GM19328 (cell line): ENCODE data around the gene ELL.
"Not testable (repeated sequence)": the region's sequence is repeated elsewhere in the genome, so short reads cannot be mapped to it uniquely, and the experiment has no call there.

ENCODE experiments used
- ATAC-seq: cut with Tn5 transposase; IDR thresholded peaks from one replicate; pipeline ENCODE4 v1.9.1; 2021; ENCODE audit warnings: mild to moderate bottlenecking, moderate library complexity; ENCODE audit not compliant: unreplicated experiment

Gene ELL

GRCh38 chr19:18532168-18532890 is 10.5 kb upstream of the ELL start:
- no peak for ATAC-seq

GRCh38 chr19:18531485-18531884 is 9.6 kb upstream of the ELL start:
- no peak for ATAC-seq

GRCh38 chr19:18529782-18530181 is 7.9 kb upstream of the ELL start:
- no peak for ATAC-seq

- no peak for ATAC-seq
Measured at GRCh38 chr19:18526316-18526715, 4.4 kb upstream of the ELL start.

- ATAC-seq, result no peak
Measured at GRCh38 chr19:18523841-18524240, 2.0 kb upstream of the ELL start.

GRCh38 chr19:18522862-18523440 is 1.1 kb upstream of the ELL start:
- ATAC-seq, result not testable (repeated sequence)

GRCh38 chr19:18522124-18522861 is 423 bp upstream of the ELL start:
- ATAC-seq, result peak; percentile 82

- no peak for ATAC-seq
Measured at GRCh38 chr19:18520848-18521691, 800 bp downstream of the ELL start.

GRCh38 chr19:18519962-18520847 is 1.7 kb downstream of the ELL start:
- no peak for ATAC-seq

- ATAC-seq, result no peak
Measured at GRCh38 chr19:18518639-18519038, 3.2 kb downstream of the ELL start.

- ATAC-seq, result no peak
Measured at GRCh38 chr19:18517606-18518005, 4.3 kb downstream of the ELL start.

- no peak for ATAC-seq
Measured at GRCh38 chr19:18515959-18516358, 5.9 kb downstream of the ELL start.

- ATAC-seq, result no peak
Measured at GRCh38 chr19:18514800-18515682, 6.8 kb downstream of the ELL start.

- no peak for ATAC-seq
Measured at GRCh38 chr19:18513868-18514267, 8.0 kb downstream of the ELL start.

- ATAC-seq, result no peak
Measured at GRCh38 chr19:18510216-18510615, 11.7 kb downstream of the ELL start.

- no peak for ATAC-seq
Measured at GRCh38 chr19:18508585-18508984, 13.3 kb downstream of the ELL start.

- ATAC-seq, result no peak
Measured at GRCh38 chr19:18507727-18508440, 14.0 kb downstream of the ELL start.

GRCh38 chr19:18507021-18507726 is 14.7 kb downstream of the ELL start:
- no peak for ATAC-seq
